A673 (cell line): Measurements from ENCODE around the gene KRTAP21-1. TPM values are rescaled to one million over a fixed set of nuclear protein-coding genes. Genes with fewer than 3 reads are reported as not detected.

ENCODE experiments used
- BruUV-seq: library from RNA; stranded (reverse); fragments of 400-500 nt; replicated peaks from 2 replicates; lab custom pipeline; 2021; lab: Mats Ljungman, UMichigan
- CTCF ChIA-PET: fragments of 300-600 bp; sonication (Branson Sonifier 250); formaldehyde crosslinking; loops from one replicate; lab custom pipeline; 2022; ENCODE audit warnings: antibody characterized with exemption; lab: Charles Lee
- POLR2A ChIA-PET: fragments of 300-600 bp; sonication (Branson Sonifier 250); formaldehyde crosslinking; loops from one replicate; lab custom pipeline; 2022; ENCODE audit warnings: antibody characterized with exemption; ENCODE audit not compliant: low non-redundant PET; lab: Charles Lee
- DNase-seq: peaks from one replicate; pipeline ENCODE4 v3.0.0-alpha.2; 2015; ENCODE audit warnings: low spot score
- H3K27ac ChIP-seq: fragments of 200-600 bp; sonication (generic); 2 replicates; pipeline ENCODE4 v1.5.1; 2016; ENCODE audit warnings: mixed run types, low read depth, mild to moderate bottlenecking, mixed read lengths, antibody characterized with exemption, low read length; ENCODE audit not compliant: poor library complexity, severe bottlenecking
- H3K27me3 ChIP-seq: fragments of 200-600 bp; sonication (generic); replicated peaks from 2 replicates; pipeline ENCODE4 v1.6.1; 2017; ENCODE audit warnings: mixed run types, low read depth, mild to moderate bottlenecking, mixed read lengths, antibody characterized with exemption, low read length; ENCODE audit not compliant: insufficient read depth, poor library complexity
- H3K36me3 ChIP-seq: fragments of 200-600 bp; sonication (generic); 2 replicates; pipeline ENCODE4 v1.6.1; 2016; ENCODE audit warnings: mixed run types, mild to moderate bottlenecking, mixed read lengths, antibody characterized with exemption, low read length; ENCODE audit not compliant: insufficient read depth, poor library complexity, severe bottlenecking
- H3K4me1 ChIP-seq: fragments of 200-600 bp; sonication (generic); 2 replicates; pipeline ENCODE4 v1.6.1; 2017; ENCODE audit warnings: mixed run types, mild to moderate bottlenecking, mixed read lengths, antibody characterized with exemption, low read length; ENCODE audit not compliant: insufficient read depth, poor library complexity, severe bottlenecking
- H3K4me3 ChIP-seq: fragments of 200-600 bp; sonication (generic); 2 replicates; pipeline ENCODE4 v1.5.1; 2016; ENCODE audit warnings: low read depth, mixed run types, mild to moderate bottlenecking, mixed read lengths, low read length; ENCODE audit not compliant: poor library complexity, severe bottlenecking
- H3K9me3 ChIP-seq: fragments of 200-600 bp; sonication (generic); 2 replicates; pipeline ENCODE4 v1.6.1; 2016; ENCODE audit warnings: mixed run types, low read depth, mild to moderate bottlenecking, mixed read lengths, antibody characterized with exemption, low read length; ENCODE audit not compliant: poor library complexity, severe bottlenecking
- CTCF ChIP-seq: fragments of 300-800, 200-600 bp; sonication (generic); conservative IDR thresholded peaks from 2 replicates; pipeline ENCODE4 v1.5.1; 2017; ENCODE audit warnings: low read depth, mild to moderate bottlenecking, antibody characterized with exemption, low read length, moderate library complexity, mixed read lengths
- EZH2 ChIP-seq: fragments of 200-600 bp; sonication (generic); IDR thresholded peaks from 2 replicates; pipeline ENCODE4 v1.6.1; 2017; ENCODE audit warnings: borderline replicate concordance, low read depth, mild to moderate bottlenecking, mixed read lengths, antibody characterized with exemption, low read length; ENCODE audit not compliant: poor library complexity, severe bottlenecking
- intact Hi-C: fragments of 100-400 bp; cut with micrococcal nuclease; formaldehyde crosslinking; loops from one replicate; pipeline ENCODE4 v1.10.0; 2022; ENCODE audit not compliant: unreplicated experiment
- total RNA-seq: library from RNA; stranded (reverse); gene quantifications from 2 replicates; pipeline ENCODE4 v1.2.3, GENCODE V29; 2021

The KRTAP21-1 gene
- total RNA-seq, 1 experiment from 2014 or later: not detected

- no peaks in the 10 kb centered on the region for H3K4me1 ChIP-seq
- H3K4me3 ChIP-seq: no peak overlapping the region
- H3K9me3 ChIP-seq: peaks cover 11% of the 10 kb centered on the region
- no peak overlapping the region for H3K27ac ChIP-seq
- H3K27me3 ChIP-seq: peaks cover 31% of the 10 kb centered on the region
- DNase-seq: no peak
- intact Hi-C loops: no loop called here
- ChIA-PET CTCF (no interaction called here), POLR2A (no interaction called here)
- no TSS peak for BruUV-seq
- no peak for TF ChIP-seq CTCF
- TF ChIP-seq EZH2: no peak
- H3K36me3 ChIP-seq: no peaks in the 10 kb centered on the region
These were observed 22.2 kb downstream of the KRTAP21-1 start for GRCh38 chr21:30733026-30733425.

GRCh38 chr21:30726726-30727125, 28.5 kb downstream of the KRTAP21-1 start:
- Histone ChIP-seq H3K4me1 (no peaks in the 10 kb centered on the region), H3K27ac (no peak overlapping the region), H3K27me3 (peaks cover 6% of the 10 kb centered on the region), H3K36me3 (no peaks in the 10 kb centered on the region), H3K4me3 (no peak overlapping the region), H3K9me3 (peaks cover under 1% of the 10 kb centered on the region)
- ChIA-PET CTCF (no interaction called here), POLR2A (no interaction called here)
- DNase-seq: no peak
- intact Hi-C loops: no loop called here
- no peak for TF ChIP-seq CTCF
- TF ChIP-seq EZH2: no peak
- BruUV-seq: no TSS peak

GRCh38 chr21:30719401-30719800, 35.8 kb downstream of the KRTAP21-1 start:
- ChIA-PET CTCF (no interaction called here), POLR2A (no interaction called here)
- H3K27ac ChIP-seq: no peak overlapping the region
- H3K9me3 ChIP-seq: peaks cover 4% of the 10 kb centered on the region
- no peak for DNase-seq
- no peak overlapping the region for H3K4me3 ChIP-seq
- BruUV-seq: no TSS peak
- H3K4me1 ChIP-seq: no peaks in the 10 kb centered on the region
- TF ChIP-seq CTCF (no peak), EZH2 (no peak)
- H3K36me3 ChIP-seq: no peaks in the 10 kb centered on the region
- peaks cover 4% of the 10 kb centered on the region for H3K27me3 ChIP-seq
- intact Hi-C loops: no loop called here
